NCI-H2029 (cell line): Measurements from ENCODE around the gene MTHFD1L.
A peak's percentile ranks its signal among the peaks of the same experiment; 100 is the strongest.

Experiments
- DNase-seq: peaks from one replicate; lab custom pipeline; 2025; lab: John Stamatoyannopoulos, UW

MTHFD1L gene

DNA sequence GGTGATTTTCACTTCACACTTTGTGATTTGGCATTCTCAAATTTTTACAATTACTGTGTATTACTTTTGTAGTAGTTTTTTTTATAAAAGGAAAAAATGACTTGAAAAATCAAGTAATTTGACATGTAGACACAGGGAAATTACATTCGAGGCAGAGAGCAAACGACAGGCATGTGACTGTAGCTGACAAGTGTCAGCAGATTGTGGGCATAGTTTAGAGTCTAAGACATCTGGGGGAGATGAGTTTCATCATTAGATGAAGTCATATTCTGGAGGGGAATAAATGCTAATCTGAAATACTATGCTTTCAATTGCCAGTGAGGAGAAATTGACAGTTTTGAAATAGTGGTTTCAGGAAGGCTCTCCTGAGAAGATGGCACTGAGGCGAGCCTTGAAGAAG lies 126.0 kb downstream of the MTHFD1L start:
- DNase-seq, result no peak

DNA sequence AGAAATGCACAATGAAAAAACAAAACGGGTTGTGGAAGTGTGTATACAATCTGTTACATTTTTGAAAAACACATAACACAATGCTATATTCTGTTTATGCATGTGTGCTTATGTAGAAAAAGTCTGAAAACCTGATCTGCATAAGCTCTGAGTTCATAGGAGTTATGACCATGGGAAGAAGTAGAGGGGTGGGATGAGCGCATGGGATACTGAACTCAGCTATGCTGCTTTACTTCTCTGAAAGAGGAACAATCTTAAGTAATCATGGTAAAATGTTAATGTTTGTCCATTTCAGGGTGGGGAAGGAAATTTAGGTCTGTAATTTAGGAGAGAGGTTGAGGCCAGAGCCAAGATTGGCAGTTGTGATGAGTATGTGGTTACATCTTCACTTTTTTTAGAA lies 126.8 kb downstream of the MTHFD1L start:
- no peak for DNase-seq

DNA sequence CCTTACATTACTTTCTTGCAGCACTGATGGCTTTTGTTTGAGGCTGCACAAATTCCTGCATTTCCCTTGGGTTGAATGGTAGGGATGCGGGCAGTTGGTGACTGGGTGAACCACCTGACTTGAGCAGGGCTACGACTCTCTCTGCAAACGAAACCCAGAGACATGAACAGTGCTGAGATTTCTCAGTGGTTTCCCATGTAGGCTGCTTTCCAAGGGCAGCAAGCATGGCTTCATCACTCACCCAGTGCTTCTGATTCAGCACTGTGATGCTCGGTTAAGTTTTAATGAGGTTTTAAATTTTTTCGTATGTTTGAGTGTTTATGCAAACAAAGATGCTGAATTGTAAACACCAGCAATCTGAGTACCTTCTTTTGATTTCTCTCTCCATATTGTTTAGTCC lies 127.2 kb downstream of the MTHFD1L start:
- no peak for DNase-seq

- no peak for DNase-seq
Measured at GRCh38 chr6:150993253-150993652, 127.8 kb downstream of the MTHFD1L start.

DNA sequence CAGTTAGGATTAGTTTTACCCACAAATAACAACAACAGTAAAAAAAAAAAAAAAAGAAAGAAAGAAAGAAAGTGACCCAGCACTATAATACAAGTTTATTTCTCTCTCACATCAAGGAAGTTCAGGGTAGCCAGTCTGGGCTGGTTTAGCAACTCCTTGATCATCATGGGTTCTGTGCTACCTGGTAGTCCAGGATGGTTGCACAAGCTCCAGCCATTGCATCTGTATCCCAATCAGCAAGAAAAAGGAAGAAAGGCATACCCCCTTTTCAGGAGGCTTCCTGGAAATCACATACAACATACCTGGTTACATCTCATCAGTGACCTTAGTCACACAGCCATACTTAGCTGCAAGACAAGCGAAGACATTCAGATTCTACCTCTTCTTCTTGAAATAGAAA lies 128.5 kb downstream of the MTHFD1L start:
- DNase-seq, result no peak

DNA sequence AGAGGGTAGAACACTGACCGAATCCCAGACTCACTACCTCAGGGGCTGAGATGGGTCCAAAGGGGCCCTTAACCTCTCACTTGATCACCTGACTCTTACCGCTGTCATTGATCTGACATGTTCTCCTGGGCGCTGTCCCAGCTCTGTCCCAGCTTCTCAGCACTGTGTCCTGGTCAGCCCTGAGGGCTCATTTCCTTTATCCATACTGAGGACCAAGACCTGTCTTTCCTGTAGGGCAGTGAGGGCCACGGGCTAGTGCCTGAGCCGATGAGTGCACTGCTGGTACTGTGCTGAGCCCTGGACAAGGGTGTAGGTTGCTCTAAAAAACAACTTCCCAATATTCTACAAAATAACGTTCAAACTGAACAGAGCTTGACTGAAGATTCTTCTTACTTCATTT lies 131.5 kb downstream of the MTHFD1L start:
- no peak for DNase-seq

- DNase-seq, result no peak
Measured at GRCh38 chr6:150999107-150999506, 133.6 kb downstream of the MTHFD1L start.

DNA sequence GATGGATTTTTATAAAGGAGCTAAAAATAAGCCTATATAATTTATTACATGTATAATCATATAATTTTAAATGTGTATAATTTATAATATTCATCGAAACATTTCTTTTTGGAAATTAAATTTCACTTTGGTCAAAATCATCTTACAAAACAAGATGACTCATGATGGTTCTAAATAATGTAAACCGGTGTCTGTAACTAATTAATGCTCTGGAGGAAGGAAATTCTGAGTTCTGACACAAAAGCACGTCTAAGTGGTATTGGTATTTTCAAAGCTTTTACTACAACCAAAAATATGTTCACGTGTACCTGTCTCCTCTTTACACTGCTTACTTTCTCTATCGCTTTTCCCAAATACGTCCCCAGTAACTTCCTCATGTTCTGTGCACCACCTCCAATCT lies 134.1 kb downstream of the MTHFD1L start:
- no peak for DNase-seq

- no peak for DNase-seq
Measured at GRCh38 chr6:151001387-151002056, 136.0 kb downstream of the MTHFD1L start.

DNA sequence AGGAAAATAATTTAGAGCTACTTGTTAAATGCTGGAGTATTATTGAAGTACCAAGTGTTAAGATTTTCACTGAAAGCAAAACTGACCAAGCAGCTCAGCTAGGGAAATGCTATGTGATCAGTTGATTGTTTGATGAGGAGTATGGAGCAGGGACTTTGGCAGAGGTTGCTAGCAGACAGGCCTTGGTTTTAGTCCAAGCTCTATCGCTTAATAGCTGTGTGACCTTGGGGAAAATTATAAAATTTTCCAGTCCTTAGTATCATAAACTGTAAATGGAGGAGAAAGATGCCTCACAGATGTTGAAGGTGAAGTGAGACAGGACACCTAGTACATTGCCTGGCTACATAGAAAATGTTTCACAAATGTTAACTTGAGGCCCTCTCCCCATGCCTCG lies 136.6 kb downstream of the MTHFD1L start:
- no peak for DNase-seq

- no peak for DNase-seq
Measured at GRCh38 chr6:151002491-151002935, 137.0 kb downstream of the MTHFD1L start.

- peak; percentile 78 for DNase-seq
Measured at GRCh38 chr6:151004383-151005024, 139.0 kb downstream of the MTHFD1L start.

- DNase-seq, result no peak
Measured at GRCh38 chr6:151005164-151005563, 139.7 kb downstream of the MTHFD1L start.

DNA sequence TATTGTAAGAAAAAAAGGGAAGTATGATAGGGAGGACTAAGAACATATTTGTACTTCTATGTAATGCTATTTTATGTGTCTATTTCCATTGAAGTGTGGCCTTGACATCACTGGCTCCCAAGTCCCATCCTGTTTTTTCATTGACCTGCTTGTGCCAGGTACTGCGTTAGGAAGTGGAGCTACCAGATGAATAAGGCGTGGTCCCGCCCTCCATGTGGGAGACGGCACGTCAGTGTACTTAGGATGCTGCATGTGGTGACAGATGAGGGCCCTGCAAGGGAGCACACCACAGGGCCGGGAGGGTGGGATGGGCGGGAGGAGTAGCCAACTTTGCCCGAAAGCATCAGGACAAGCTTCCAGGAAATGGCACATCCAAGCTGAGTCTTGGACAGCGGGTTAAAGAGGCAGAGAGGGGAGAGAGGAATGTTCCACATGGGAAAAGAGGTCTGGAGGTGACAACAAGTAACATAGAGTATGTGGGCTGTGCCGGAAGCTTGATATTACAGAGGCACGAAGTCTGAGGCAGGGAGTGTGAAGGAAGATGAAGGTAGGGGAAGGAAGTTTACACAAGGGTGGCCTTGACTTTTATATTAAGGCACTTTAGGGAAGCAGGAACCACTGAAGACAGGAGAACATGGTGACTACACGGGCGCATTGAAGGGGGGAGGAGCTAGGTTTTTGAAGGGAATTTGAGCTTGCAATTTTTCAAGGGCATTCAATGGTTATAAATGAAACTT lies 140.6 kb downstream of the MTHFD1L start:
- no peak for DNase-seq

DNA sequence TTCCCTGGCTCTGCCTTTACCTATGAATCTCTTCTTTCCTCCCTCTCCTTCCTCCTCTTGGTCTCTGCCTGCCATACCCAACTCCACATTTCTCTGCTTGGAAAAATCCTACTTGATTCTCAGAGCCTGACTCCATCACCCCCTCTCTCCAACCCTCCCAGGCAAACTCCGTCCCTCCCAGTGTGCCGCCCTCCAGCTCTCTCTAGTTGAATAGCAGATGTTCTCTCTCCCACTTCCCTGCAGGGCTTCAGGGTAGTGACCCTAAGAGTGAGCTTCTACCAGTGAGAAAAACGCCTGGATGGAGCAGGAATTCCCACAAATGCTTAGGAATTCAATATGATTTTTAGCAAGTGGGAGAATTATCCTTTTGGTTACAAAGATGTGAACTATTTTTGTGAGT lies 141.6 kb downstream of the MTHFD1L start:
- DNase-seq, result no peak

GRCh38 chr6:151007922-151008321 lies 142.4 kb downstream of the MTHFD1L start:
- no peak for DNase-seq

- DNase-seq, result no peak
Measured at GRCh38 chr6:151008425-151008824, 142.9 kb downstream of the MTHFD1L start.

- no peak for DNase-seq
Measured at GRCh38 chr6:151009576-151009975, 144.1 kb downstream of the MTHFD1L start.

DNA sequence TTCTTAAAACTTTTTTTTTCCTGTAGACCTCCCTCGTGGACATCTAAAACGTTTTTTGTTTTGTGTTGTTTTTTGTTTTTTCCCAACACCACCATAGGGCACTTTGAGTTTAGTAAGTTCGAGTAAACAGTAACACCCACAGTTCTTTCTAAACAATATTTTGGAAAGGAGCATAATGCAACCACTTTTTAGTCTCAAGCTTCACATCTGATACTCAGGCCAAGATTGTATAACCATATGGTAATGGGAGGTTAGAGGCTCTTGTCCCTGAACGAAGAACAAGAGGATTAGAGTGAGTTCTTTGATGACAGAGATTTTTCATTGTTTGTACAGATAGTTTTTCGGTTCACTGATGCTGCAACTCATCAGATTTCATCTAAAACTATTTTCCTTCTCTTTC lies 144.6 kb downstream of the MTHFD1L start:
- DNase-seq, result no peak

GRCh38 chr6:151012321-151013294 lies 147.1 kb downstream of the MTHFD1L start:
- no peak for DNase-seq

- peak; percentile 16 for DNase-seq
Measured at GRCh38 chr6:151014404-151015100, 149.1 kb downstream of the MTHFD1L start.
